Hepatocyte (in vitro differentiated cells): ENCODE data around the gene PRKAB1.

Experiments used
- EZH2 ChIP-seq: fragments of 200-600 bp; sonication (generic); IDR thresholded peaks from 2 replicates; pipeline ENCODE4 v1.6.1; 2016; ENCODE audit warnings: antibody characterized with exemption, mild to moderate bottlenecking, borderline replicate concordance
- EZH2phosphoT487 ChIP-seq: fragments of 200-600 bp; sonication (generic); IDR thresholded peaks from one replicate; pipeline ENCODE4 v1.6.1; 2018; ENCODE audit warnings: antibody characterized with exemption, mild to moderate bottlenecking, low read depth, moderate library complexity; ENCODE audit not compliant: unreplicated experiment, severe bottlenecking
- TF ChIP-seq, protein P1 (sequence below): fragments of 200-600 bp; sonication (generic); IDR thresholded peaks from 2 replicates; pipeline ENCODE4 v1.5.1; 2016; ENCODE audit warnings: antibody characterized with exemption, mild to moderate bottlenecking; ENCODE audit not compliant: poor library complexity

DNA sequence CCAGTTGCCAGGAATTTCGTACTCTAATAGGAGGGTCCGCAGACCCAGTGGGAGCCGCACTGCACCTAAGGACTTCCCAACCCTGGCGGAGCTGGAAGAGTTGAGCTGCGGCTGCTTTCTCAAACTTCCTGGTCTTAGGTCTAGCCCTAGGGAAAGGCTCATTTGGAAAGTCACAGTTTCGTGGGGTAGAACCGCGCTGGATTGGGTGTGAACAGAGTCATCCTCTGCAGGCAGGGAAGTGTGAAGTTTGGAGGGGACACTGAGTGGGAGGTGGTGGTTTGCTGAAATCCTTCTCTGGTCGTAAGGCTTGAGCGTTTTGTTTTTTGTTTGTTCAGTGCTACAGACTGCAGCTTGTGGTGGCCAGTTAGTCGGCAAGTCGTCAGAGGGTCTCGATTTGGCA, 18.8 kb downstream of the PRKAB1 start:
- TF ChIP-seq, protein P1, sequence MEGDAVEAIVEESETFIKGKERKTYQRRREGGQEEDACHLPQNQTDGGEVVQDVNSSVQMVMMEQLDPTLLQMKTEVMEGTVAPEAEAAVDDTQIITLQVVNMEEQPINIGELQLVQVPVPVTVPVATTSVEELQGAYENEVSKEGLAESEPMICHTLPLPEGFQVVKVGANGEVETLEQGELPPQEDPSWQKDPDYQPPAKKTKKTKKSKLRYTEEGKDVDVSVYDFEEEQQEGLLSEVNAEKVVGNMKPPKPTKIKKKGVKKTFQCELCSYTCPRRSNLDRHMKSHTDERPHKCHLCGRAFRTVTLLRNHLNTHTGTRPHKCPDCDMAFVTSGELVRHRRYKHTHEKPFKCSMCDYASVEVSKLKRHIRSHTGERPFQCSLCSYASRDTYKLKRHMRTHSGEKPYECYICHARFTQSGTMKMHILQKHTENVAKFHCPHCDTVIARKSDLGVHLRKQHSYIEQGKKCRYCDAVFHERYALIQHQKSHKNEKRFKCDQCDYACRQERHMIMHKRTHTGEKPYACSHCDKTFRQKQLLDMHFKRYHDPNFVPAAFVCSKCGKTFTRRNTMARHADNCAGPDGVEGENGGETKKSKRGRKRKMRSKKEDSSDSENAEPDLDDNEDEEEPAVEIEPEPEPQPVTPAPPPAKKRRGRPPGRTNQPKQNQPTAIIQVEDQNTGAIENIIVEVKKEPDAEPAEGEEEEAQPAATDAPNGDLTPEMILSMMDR = no peak
- TF ChIP-seq EZH2 (no peak), EZH2phosphoT487 (no peak)
